DND-41 (cell line): Measurements from ENCODE around the gene PAX2.

Experiments
- ATAC-seq: fragments of 200-7000 bp; cut with Tn5 transposase; 3 replicates; pipeline ENCODE4 v1.9.1; 2021; ENCODE audit warnings: low read depth; ENCODE audit not compliant: insufficient read depth
- DNase-seq: peaks from one replicate; pipeline ENCODE4 v3.0.0-alpha.2; 2020
- H2AFZ ChIP-seq: 2 replicates; pipeline ENCODE4 v1.6.0; 2012; ENCODE audit warnings: low read depth, low read length
- H3K27ac ChIP-seq: 2 replicates; pipeline ENCODE4 v1.5.1; 2012; ENCODE audit warnings: low read length, inconsistent platforms
- H3K27me3 ChIP-seq: fragments of 200-600 bp; sonication (generic); 2 replicates; pipeline ENCODE4 v1.6.0; 2012; ENCODE audit warnings: low read length, mild to moderate bottlenecking, inconsistent platforms; ENCODE audit not compliant: insufficient read depth, poor library complexity
- H3K36me3 ChIP-seq: 2 replicates; pipeline ENCODE4 v1.5.1; 2012; ENCODE audit warnings: low read length, inconsistent platforms; ENCODE audit not compliant: insufficient read depth
- H3K4me1 ChIP-seq: 2 replicates; pipeline ENCODE4 v1.5.1; 2012; ENCODE audit warnings: mild to moderate bottlenecking, low read length; ENCODE audit not compliant: insufficient read depth
- H3K4me2 ChIP-seq: 2 replicates; pipeline ENCODE4 v1.6.0; 2012; ENCODE audit warnings: mild to moderate bottlenecking, moderate library complexity, low read length, inconsistent platforms; ENCODE audit not compliant: insufficient read depth
- H3K4me3 ChIP-seq, 2 experiments: fragments of 200-600 bp in 1 of 2; shearing (Covaris generic) in 1 of 2; 2 replicates each; pipeline ENCODE4 v1.5.1; 2012 to 2016; ENCODE audit warnings: inconsistent platforms in 2 of 2, low read length in 2 of 2, mild to moderate bottlenecking in 2 of 2, low read depth in 1 of 2, moderate library complexity in 1 of 2
- H3K79me2 ChIP-seq: 2 replicates; pipeline ENCODE4 v1.6.0; 2012; ENCODE audit warnings: low read length, inconsistent platforms; ENCODE audit not compliant: insufficient read depth
- H3K9ac ChIP-seq: 2 replicates; pipeline ENCODE4 v1.6.0; 2012; ENCODE audit warnings: low read depth, mild to moderate bottlenecking, inconsistent platforms, low read length, moderate library complexity
- H3K9me3 ChIP-seq: 2 replicates; pipeline ENCODE4 v1.5.1; 2012; ENCODE audit warnings: low read length, moderate library complexity, mild to moderate bottlenecking, inconsistent platforms; ENCODE audit not compliant: insufficient read depth, severe bottlenecking
- H4K20me1 ChIP-seq: 2 replicates; pipeline ENCODE4 v1.6.0; 2012; ENCODE audit warnings: low read length; ENCODE audit not compliant: insufficient read depth
- CTCF ChIP-seq: IDR thresholded peaks from 2 replicates; pipeline ENCODE4 v1.5.1; 2012; ENCODE audit warnings: borderline replicate concordance, low read length, moderate library complexity, mild to moderate bottlenecking; ENCODE audit not compliant: poor library complexity, severe bottlenecking; ENCODE audit errors: extremely low read depth
- EZH2 ChIP-seq: IDR thresholded peaks from 3 replicates; pipeline ENCODE4 v1.6.1; 2012; ENCODE audit warnings: borderline replicate concordance, low read depth, mild to moderate bottlenecking, moderate library complexity, low read length, inconsistent platforms; ENCODE audit not compliant: severe bottlenecking

The PAX2 gene

GRCh38 chr10:100805543-100806355, 60.4 kb downstream of the PAX2 start:
- Histone ChIP-seq H3K9ac (no peak overlapping the region), H3K9me3 (no peaks in the 10 kb centered on the region), H3K4me2 (no peak overlapping the region), H3K36me3 (no peaks in the 10 kb centered on the region), H3K27ac (no peak overlapping the region), H4K20me1 (no peaks in the 10 kb centered on the region), H2AFZ (no peak overlapping the region), H3K4me3 (no peak overlapping the region), H3K79me2 (no peaks in the 10 kb centered on the region), H3K27me3 (peaks cover 5% of the 10 kb centered on the region), H3K4me1 (no peaks in the 10 kb centered on the region)
- DNase-seq (no peak), ATAC-seq (no peak)
- TF ChIP-seq CTCF (no peak), EZH2 (no peak)

GRCh38 chr10:100806356-100806645, 60.9 kb downstream of the PAX2 start:
- Histone ChIP-seq H2AFZ (no peak overlapping the region), H3K4me1 (no peaks in the 10 kb centered on the region), H3K9ac (no peak overlapping the region), H3K27me3 (peaks cover 5% of the 10 kb centered on the region), H3K36me3 (no peaks in the 10 kb centered on the region), H4K20me1 (no peaks in the 10 kb centered on the region), H3K27ac (no peak overlapping the region), H3K79me2 (no peaks in the 10 kb centered on the region), H3K4me3 (no peak overlapping the region), H3K9me3 (no peaks in the 10 kb centered on the region), H3K4me2 (no peak overlapping the region)
- TF ChIP-seq CTCF (no peak), EZH2 (no peak)
- ATAC-seq = no peak
- DNase-seq = no peak

GRCh38 chr10:100807241-100807951, 62.0 kb downstream of the PAX2 start:
- Histone ChIP-seq H3K9ac (no peak overlapping the region), H3K79me2 (no peaks in the 10 kb centered on the region), H3K27ac (no peak overlapping the region), H3K4me1 (no peaks in the 10 kb centered on the region), H3K9me3 (no peaks in the 10 kb centered on the region), H3K4me2 (no peak overlapping the region), H3K27me3 (peaks cover 9% of the 10 kb centered on the region), H3K36me3 (no peaks in the 10 kb centered on the region), H2AFZ (no peak overlapping the region), H3K4me3 (no peak overlapping the region), H4K20me1 (no peaks in the 10 kb centered on the region)
- no peak for TF ChIP-seq CTCF
- no peak for TF ChIP-seq EZH2
- ATAC-seq (no peak), DNase-seq (no peak)
